Nephron (organoid): ENCODE measurements around the gene MRAS.
A peak's percentile ranks its signal among the peaks of the same experiment; 100 is the strongest.

Experiments
- H3K27ac Mint-ChIP-seq, 3 experiments: 2 replicates each; pipeline ENCODE4 v1.8.0; 2020; ENCODE audit warnings: mixed read lengths in 3 of 3, mild to moderate bottlenecking in 2 of 3, moderate library complexity in 1 of 3
- H3K27me3 Mint-ChIP-seq: 2 replicates; pipeline ENCODE4 v1.8.0; 2021; ENCODE audit warnings: low read depth, mild to moderate bottlenecking, moderate library complexity, mixed read lengths
- H3K36me3 Mint-ChIP-seq: 2 replicates; pipeline ENCODE4 v1.8.0; 2020; ENCODE audit warnings: low read depth, mixed read lengths
- H3K4me1 Mint-ChIP-seq: 2 replicates; pipeline ENCODE4 v1.8.0; 2020; ENCODE audit warnings: mixed read lengths
- H3K4me3 Mint-ChIP-seq, 3 experiments: 2 replicates each; pipeline ENCODE4 v1.8.0; 2020; ENCODE audit warnings: mild to moderate bottlenecking in 3 of 3, mixed read lengths in 3 of 3, moderate library complexity in 2 of 3
- H3K9me3 Mint-ChIP-seq: 2 replicates; pipeline ENCODE4 v1.8.0; 2020; ENCODE audit warnings: mixed read lengths
- CTCF ChIP-seq, 3 experiments: fragments of 200-600 bp; sonication (generic); IDR thresholded peaks; one replicate each; pipeline ENCODE4 v1.5.0; 2021; ENCODE audit warnings: antibody characterized with exemption in 3 of 3; ENCODE audit not compliant: unreplicated experiment in 3 of 3

Gene MRAS

GRCh38 chr3:138355071-138355470, 6.7 kb downstream of the MRAS start:
- Mint-ChIP-seq H3K27ac (no peak overlapping the region), H3K4me1 (peaks cover 52% of the 10 kb centered on the region), H3K27me3 (peaks cover 4% of the 10 kb centered on the region), H3K9me3 (no peaks in the 10 kb centered on the region), H3K36me3 (peaks cover 9% of the 10 kb centered on the region), H3K4me3 (no peak overlapping the region)
- TF ChIP-seq CTCF (IDR thresholded peaks at IDR 0.05; ENCODE audit: unreplicated experiment in 3 of 3), result no peak

GRCh38 chr3:138356730-138357405, 8.5 kb downstream of the MRAS start:
- H3K27ac Mint-ChIP-seq, result peak overlapping the region in 2 of 3 experiments; percentile 12 to 48
- peak overlapping the region in 1 of 3 experiments; percentile 33 for H3K4me3 Mint-ChIP-seq
- TF ChIP-seq CTCF (IDR thresholded peaks at IDR 0.05; ENCODE audit: unreplicated experiment in 3 of 3), result no peak
- peaks cover 4% of the 10 kb centered on the region for H3K27me3 Mint-ChIP-seq
- no peaks in the 10 kb centered on the region for H3K9me3 Mint-ChIP-seq
- H3K4me1 Mint-ChIP-seq, result peaks cover 59% of the 10 kb centered on the region
- peaks cover 9% of the 10 kb centered on the region for H3K36me3 Mint-ChIP-seq

GRCh38 chr3:138359148-138359918, 11.0 kb downstream of the MRAS start:
- Mint-ChIP-seq H3K36me3 (peaks cover 9% of the 10 kb centered on the region), H3K27me3 (peaks cover 4% of the 10 kb centered on the region), H3K27ac (peak overlapping the region; percentile 28 to 84 (median 69)), H3K4me1 (peaks cover 64% of the 10 kb centered on the region), H3K9me3 (no peaks in the 10 kb centered on the region), H3K4me3 (no peak overlapping the region)
- no peak for TF ChIP-seq CTCF (IDR thresholded peaks at IDR 0.05; ENCODE audit: unreplicated experiment in 3 of 3)

GRCh38 chr3:138359919-138360868, 11.8 kb downstream of the MRAS start:
- Mint-ChIP-seq H3K36me3 (peaks cover 8% of the 10 kb centered on the region), H3K4me1 (peaks cover 64% of the 10 kb centered on the region), H3K27ac (peak overlapping the region in 2 of 3 experiments; percentile 69 to 84), H3K9me3 (no peaks in the 10 kb centered on the region), H3K27me3 (peaks cover 4% of the 10 kb centered on the region), H3K4me3 (no peak overlapping the region)
- TF ChIP-seq CTCF (IDR thresholded peaks at IDR 0.05; ENCODE audit: unreplicated experiment in 3 of 3), result no peak

GRCh38 chr3:138360869-138361525, 12.6 kb downstream of the MRAS start:
- TF ChIP-seq CTCF (IDR thresholded peaks at IDR 0.05; ENCODE audit: unreplicated experiment in 3 of 3), result no peak
- peak overlapping the region; percentile 57 to 89 (median 65) for H3K27ac Mint-ChIP-seq
- H3K9me3 Mint-ChIP-seq, result no peaks in the 10 kb centered on the region
- H3K4me3 Mint-ChIP-seq, result peak overlapping the region in 1 of 3 experiments; percentile 42
- no peaks in the 10 kb centered on the region for H3K27me3 Mint-ChIP-seq
- peaks cover 7% of the 10 kb centered on the region for H3K36me3 Mint-ChIP-seq
- peaks cover 70% of the 10 kb centered on the region for H3K4me1 Mint-ChIP-seq
